Progenitor cell of endocrine pancreas (in vitro differentiated cells): ENCODE results near the gene KCNQ1. TPM values are rescaled to one million over a fixed set of nuclear protein-coding genes. Genes with fewer than 3 reads are reported as not detected.

ENCODE experiments used
- DNase-seq: peaks from one replicate; pipeline ENCODE4 v3.0.0; 2021; ENCODE audit warnings: low spot score; ENCODE audit not compliant: unreplicated experiment
- H3K27ac Mint-ChIP-seq: 2 replicates; pipeline ENCODE4 v1.8.0; 2021; ENCODE audit warnings: mild to moderate bottlenecking, moderate library complexity, mixed read lengths
- H3K27me3 Mint-ChIP-seq: 2 replicates; pipeline ENCODE4 v1.8.0; 2021; ENCODE audit warnings: mixed read lengths
- H3K36me3 Mint-ChIP-seq: 2 replicates; pipeline ENCODE4 v1.8.0; 2022; ENCODE audit warnings: mixed read lengths; ENCODE audit not compliant: insufficient read depth
- H3K4me1 Mint-ChIP-seq: 2 replicates; pipeline ENCODE4 v1.8.0; 2021; ENCODE audit warnings: low read depth, mixed read lengths
- H3K4me3 Mint-ChIP-seq: 2 replicates; pipeline ENCODE4 v1.8.0; 2021; ENCODE audit warnings: low read depth, mild to moderate bottlenecking, moderate library complexity, mixed read lengths
- H3K9me3 Mint-ChIP-seq: 2 replicates; pipeline ENCODE4 v1.8.0; 2021; ENCODE audit warnings: low read depth, mixed read lengths
- CTCF ChIP-seq: fragments of 200-600 bp; sonication (generic); IDR thresholded peaks from one replicate; pipeline ENCODE4 v1.5.0; 2021; ENCODE audit warnings: antibody characterized with exemption, mild to moderate bottlenecking; ENCODE audit not compliant: unreplicated experiment
- total RNA-seq: library from RNA; stranded (reverse); gene quantifications from 2 replicates; pipeline ENCODE4 v1.2.1, GENCODE V29; 2021

KCNQ1 gene
- total RNA-seq, 1 donor from 2014 or later = 3.3 TPM

GRCh38 chr11:2767801-2768200 lies 323.0 kb downstream of the KCNQ1 start:
- Mint-ChIP-seq H3K4me1 (peaks cover 1% of the 10 kb centered on the region), H3K27me3 (peaks cover 18% of the 10 kb centered on the region), H3K9me3 (peaks cover 20% of the 10 kb centered on the region), H3K4me3 (no peak overlapping the region), H3K27ac (no peak overlapping the region), H3K36me3 (peaks cover 2% of the 10 kb centered on the region)
- DNase-seq = no peak
- TF ChIP-seq CTCF = no peak

DNA sequence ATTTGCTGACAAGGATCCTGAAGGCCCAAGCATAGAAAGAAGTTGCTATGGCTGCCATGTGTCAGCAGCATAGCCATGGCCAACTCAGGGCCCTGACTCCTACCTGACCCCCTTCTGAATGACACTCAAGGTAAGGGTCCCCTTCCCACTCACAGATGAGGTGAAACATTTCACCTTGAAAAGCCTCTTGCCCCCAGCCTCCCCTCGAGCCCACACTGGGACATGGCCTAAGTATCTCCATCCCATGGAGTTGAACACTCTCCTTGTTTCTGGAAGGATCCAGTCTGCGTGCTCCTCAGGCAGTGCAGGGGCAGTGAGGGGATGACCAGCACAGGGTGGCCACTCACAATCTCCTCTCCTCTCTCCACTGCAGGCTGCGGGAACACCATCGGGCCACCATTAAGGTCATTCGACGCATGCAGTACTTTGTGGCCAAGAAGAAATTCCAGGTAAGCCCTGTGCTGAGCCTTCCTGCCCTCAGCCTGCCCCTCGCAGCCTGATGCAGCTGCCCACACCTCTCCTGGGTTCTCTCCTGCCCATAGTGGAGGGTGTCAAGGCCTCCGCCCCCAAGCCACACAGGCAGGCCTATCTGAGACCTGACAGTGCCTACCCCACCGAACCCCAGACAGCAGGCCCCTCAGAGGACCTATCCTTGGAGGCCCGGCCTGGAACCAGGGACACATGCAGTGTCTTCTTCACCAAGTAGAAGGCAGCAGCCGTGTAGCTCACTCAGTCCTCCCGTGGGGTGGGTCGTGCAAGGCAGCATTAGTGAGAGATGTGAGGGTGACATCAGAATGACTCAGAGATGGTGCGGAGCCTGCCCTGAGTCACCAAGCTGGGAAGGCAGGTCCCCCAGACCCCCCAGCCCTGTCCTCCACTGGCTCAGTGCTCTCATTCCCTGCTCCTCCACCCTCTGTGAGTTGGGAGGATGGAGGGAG lies 323.9 kb downstream of the KCNQ1 start:
- peaks cover 20% of the 10 kb centered on the region for H3K9me3 Mint-ChIP-seq
- H3K36me3 Mint-ChIP-seq = peaks cover 2% of the 10 kb centered on the region
- peaks cover 1% of the 10 kb centered on the region for H3K4me1 Mint-ChIP-seq
- no peak for TF ChIP-seq CTCF
- peaks cover 28% of the 10 kb centered on the region for H3K27me3 Mint-ChIP-seq
- no peak overlapping the region for H3K4me3 Mint-ChIP-seq
- no peak for DNase-seq
- H3K27ac Mint-ChIP-seq = no peak overlapping the region

DNA sequence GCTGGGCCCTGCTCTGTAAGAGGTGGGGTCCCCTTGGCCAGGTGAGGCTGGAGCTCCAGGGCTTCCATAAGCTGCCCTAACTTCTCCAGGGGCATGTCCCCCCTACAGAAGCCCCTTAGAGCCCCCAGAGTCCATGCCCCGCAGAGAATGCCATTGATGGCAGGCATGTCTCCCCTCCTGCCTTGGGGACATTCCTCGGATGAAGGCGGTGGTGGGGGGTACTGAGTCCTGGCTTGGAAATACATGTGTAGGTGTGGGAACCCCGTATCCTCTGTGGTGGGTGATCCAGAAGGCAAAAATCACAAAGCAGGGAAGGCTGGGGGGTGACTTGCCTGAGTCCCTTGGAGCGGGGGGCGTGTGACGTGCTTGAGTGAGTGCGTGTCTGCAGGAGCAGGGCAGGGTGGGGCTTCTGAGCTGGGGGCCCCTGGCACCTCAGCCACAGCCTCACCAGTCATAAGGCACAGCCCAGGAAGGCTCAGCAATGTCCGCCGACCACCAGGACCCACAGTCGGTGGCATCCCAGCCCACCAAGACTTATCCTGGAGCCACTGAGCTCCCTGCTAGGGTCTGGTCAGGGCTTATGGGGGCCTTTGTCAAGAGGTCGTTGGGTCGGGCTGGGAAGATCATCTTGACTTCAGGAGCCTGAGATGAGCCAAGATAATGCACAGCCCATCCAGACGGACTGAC lies 324.7 kb downstream of the KCNQ1 start:
- Mint-ChIP-seq H3K36me3 (peaks cover 2% of the 10 kb centered on the region), H3K27me3 (peaks cover 30% of the 10 kb centered on the region), H3K4me3 (no peak overlapping the region), H3K9me3 (peaks cover 20% of the 10 kb centered on the region), H3K27ac (no peak overlapping the region), H3K4me1 (peaks cover 1% of the 10 kb centered on the region)
- DNase-seq = no peak
- TF ChIP-seq CTCF = no peak

DNA sequence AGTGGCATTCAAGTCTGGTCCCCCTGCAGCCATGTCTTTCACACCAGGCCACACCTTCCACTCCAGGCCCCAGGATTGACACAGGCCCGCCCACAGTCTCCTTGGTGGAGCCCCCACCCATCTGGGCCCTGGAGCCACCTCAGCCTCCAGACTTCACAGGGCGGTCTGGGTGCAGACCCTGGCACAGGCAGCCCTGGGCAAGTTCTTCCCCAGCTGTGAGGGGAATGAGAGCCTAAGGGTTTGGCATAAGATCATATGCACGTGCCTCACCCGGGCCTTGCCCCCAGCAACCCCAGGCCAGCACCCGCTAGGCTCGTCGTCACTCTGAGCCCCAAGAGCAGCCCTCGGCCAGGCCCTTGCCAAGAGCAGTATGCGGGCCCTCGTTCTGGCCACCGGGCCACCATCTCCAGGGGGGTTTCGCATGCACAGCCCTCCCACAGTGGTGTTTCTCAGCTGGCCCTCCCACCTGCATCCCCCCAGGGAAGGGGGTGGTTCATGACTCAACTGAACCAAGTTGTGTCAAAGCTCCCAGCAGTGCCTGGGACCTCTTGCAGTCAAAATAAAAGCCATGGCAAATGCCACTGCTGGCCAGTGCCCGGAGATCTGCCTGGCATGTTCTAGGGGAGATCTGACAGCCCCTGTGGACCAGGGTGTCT lies 325.4 kb downstream of the KCNQ1 start:
- peaks cover 2% of the 10 kb centered on the region for H3K36me3 Mint-ChIP-seq
- H3K4me1 Mint-ChIP-seq = peaks cover 1% of the 10 kb centered on the region
- H3K4me3 Mint-ChIP-seq = no peak overlapping the region
- TF ChIP-seq CTCF = no peak
- H3K9me3 Mint-ChIP-seq = peaks cover 20% of the 10 kb centered on the region
- H3K27ac Mint-ChIP-seq = no peak overlapping the region
- H3K27me3 Mint-ChIP-seq = peaks cover 30% of the 10 kb centered on the region
- no peak for DNase-seq

DNA sequence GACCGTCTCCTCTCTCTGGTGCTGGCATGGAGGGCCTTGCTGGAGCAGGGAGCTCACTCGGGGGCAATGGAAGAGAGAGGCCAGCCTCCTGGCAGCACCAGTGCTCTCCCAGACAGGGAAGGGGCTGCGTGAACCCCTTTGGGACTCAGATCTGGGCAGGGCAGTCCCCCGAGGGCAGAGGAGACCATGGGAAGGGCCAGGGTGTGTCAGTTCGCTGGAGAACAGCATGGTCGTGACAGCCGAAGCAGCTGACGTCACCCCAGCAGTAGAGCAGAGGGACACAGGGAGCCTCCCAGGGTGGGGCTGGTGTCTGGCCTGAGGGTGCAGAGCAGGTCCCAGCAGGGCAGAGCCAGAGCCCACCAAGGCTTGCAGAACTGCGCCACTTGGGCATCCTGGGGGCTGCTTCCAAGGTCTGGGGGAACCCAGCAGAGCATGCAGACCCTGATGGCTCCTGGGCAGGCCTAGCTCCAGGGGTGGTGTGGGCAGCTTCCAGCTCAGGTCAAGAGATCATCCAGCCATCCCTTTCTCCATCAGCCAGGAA lies 326.0 kb downstream of the KCNQ1 start:
- TF ChIP-seq CTCF = no peak
- peaks cover 1% of the 10 kb centered on the region for H3K4me1 Mint-ChIP-seq
- no peak for DNase-seq
- H3K9me3 Mint-ChIP-seq = peaks cover 14% of the 10 kb centered on the region
- peaks cover 2% of the 10 kb centered on the region for H3K36me3 Mint-ChIP-seq
- peaks cover 30% of the 10 kb centered on the region for H3K27me3 Mint-ChIP-seq
- H3K27ac Mint-ChIP-seq = no peak overlapping the region
- H3K4me3 Mint-ChIP-seq = no peak overlapping the region
